NCI-H1092 treated with DMSO at 0.1 percent for 48 hours (cell line): ENCODE results near the gene GALNT1.
A peak's percentile ranks its signal among the peaks of the same experiment; 100 is the strongest.
"Not testable (repeated sequence)": the region's sequence is repeated elsewhere in the genome, so short reads cannot be mapped to it uniquely, and the experiment has no call there.

Experiments
- DNase-seq: peaks from one replicate; lab custom pipeline; 2025; lab: John Stamatoyannopoulos, UW

Gene GALNT1

GRCh38 chr18:35581546-35581897, at the start of gene GALNT1:
TSS of gene GALNT1 (plus strand) at chr18:35581740. CDS start at chr18:35654663, 72,923 bp downstream.
- no peak for DNase-seq

- no peak for DNase-seq
Measured at GRCh38 chr18:35533916-35534405, 47.6 kb upstream of the GALNT1 start.

- DNase-seq = no peak
Measured at GRCh38 chr18:35535297-35535696, 46.2 kb upstream of the GALNT1 start.

GRCh38 chr18:35542356-35542755, 39.2 kb upstream of the GALNT1 start:
- DNase-seq = no peak

GRCh38 chr18:35547008-35547605, 34.4 kb upstream of the GALNT1 start:
- no peak for DNase-seq

GRCh38 chr18:35549564-35549963, 32.0 kb upstream of the GALNT1 start:
- no peak for DNase-seq

GRCh38 chr18:35553300-35553699, 28.2 kb upstream of the GALNT1 start:
- no peak for DNase-seq

- DNase-seq = not testable (repeated sequence)
Measured at GRCh38 chr18:35555538-35555937, 26.0 kb upstream of the GALNT1 start.

- DNase-seq = no peak
Measured at GRCh38 chr18:35559867-35560266, 21.7 kb upstream of the GALNT1 start.

GRCh38 chr18:35564795-35565453, 16.6 kb upstream of the GALNT1 start:
- DNase-seq = no peak

GRCh38 chr18:35566019-35566418, 15.5 kb upstream of the GALNT1 start:
- DNase-seq = no peak

GRCh38 chr18:35570182-35570581, 11.4 kb upstream of the GALNT1 start:
- DNase-seq = no peak

GRCh38 chr18:35571138-35571537, 10.4 kb upstream of the GALNT1 start:
- DNase-seq = no peak

GRCh38 chr18:35572644-35573043, 8.9 kb upstream of the GALNT1 start:
- DNase-seq = no peak

GRCh38 chr18:35573531-35573930, 8.0 kb upstream of the GALNT1 start:
- no peak for DNase-seq

- not testable (repeated sequence) for DNase-seq
Measured at GRCh38 chr18:35576240-35576845, 5.2 kb upstream of the GALNT1 start.

GRCh38 chr18:35577045-35577848, 4.3 kb upstream of the GALNT1 start:
- DNase-seq = no peak

- DNase-seq = no peak
Measured at GRCh38 chr18:35578481-35578880, 3.1 kb upstream of the GALNT1 start.

GRCh38 chr18:35578936-35579335, 2.6 kb upstream of the GALNT1 start:
- DNase-seq = no peak

GRCh38 chr18:35580701-35581539, 620 bp upstream of the GALNT1 start:
- DNase-seq = peak; percentile 81

GRCh38 chr18:35581898-35582641, 530 bp downstream of the GALNT1 start:
- peak; percentile 48 for DNase-seq
